H54 (cell line): ENCODE data around the gene PSMA7.

ENCODE experiments used
- DNase-seq: peaks from one replicate; pipeline ENCODE4 v3.0.0; 2011; ENCODE audit warnings: low spot score, mixed read lengths; ENCODE audit not compliant: insufficient read length
- FAIRE-seq: peaks from 3 replicates; lab custom pipeline; 2011; peaks lifted over from hg19 to GRCh38; lab: Jason Lieb, UNC
- POLR2A ChIP-seq: IDR thresholded peaks from 2 replicates; pipeline ENCODE4 v1.6.1; 2011; ENCODE audit warnings: low read depth, mild to moderate bottlenecking, low read length

Gene PSMA7

DNA sequence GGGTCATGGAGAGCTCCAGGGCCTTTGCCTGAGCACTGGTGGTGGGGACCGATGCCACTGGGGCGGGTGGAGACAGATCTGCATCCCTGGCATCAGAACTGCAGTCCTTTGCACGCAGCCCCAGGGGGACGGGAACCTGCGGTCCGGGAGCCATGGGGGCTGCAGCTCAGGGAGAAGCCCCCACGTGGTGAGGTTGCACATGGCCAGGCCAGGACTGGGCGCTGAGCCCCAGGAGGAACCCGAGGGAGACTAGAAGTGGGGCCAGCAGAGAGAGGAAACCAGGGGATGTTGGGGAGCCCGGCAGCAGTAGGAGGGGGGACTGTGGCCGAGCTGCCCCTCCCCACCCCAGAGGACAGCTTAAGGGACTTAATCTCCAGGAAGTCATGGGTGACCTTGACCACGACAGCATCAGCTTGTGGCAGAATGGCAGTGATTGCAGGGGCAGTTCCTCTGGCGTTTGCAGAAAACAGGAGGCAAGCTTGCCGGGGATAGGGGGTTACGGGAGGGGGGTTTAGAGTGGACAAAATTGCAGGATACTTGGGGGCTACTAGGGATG lies 38.9 kb downstream of the PSMA7 start:
- TF ChIP-seq POLR2A: no peak
- FAIRE-seq (no peak), DNase-seq (no peak)

DNA sequence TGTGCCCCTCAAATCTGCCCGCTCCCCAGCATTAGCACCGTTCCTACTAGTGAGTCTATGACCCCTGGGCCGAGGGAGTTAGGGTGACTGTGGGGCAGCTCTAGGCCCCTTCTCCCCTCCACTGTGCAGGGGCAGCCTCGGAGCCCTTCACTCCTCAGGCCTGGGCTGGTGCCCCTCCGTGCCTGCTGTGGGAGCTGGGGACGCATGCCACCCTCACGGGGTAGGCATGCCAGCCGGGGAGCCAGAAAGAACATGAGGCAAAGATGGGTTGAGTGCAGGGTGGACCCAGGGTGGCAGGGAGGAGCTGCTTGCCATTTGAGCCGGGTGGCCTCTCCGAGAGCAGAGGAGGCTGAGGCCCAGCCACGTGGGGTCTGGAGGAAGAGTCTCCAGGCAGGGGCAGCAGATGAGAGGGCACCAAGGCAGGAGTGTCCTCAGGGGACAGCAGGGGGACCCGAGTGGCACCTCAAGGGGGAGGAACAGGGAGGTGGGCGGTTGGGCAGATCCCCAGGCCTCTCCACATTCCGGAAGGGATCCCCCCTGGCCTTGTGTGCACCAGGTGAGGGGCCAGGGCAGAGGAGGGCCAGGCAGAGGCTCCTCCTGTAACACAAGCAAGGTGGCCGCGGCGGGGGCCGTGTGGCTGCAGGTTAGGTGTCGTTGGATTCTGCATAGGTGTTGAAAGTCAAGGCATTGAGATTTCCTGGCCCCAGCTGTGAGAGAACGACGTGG lies 39.5 kb downstream of the PSMA7 start:
- no peak for TF ChIP-seq POLR2A
- no peak for DNase-seq
- no peak for FAIRE-seq

DNA sequence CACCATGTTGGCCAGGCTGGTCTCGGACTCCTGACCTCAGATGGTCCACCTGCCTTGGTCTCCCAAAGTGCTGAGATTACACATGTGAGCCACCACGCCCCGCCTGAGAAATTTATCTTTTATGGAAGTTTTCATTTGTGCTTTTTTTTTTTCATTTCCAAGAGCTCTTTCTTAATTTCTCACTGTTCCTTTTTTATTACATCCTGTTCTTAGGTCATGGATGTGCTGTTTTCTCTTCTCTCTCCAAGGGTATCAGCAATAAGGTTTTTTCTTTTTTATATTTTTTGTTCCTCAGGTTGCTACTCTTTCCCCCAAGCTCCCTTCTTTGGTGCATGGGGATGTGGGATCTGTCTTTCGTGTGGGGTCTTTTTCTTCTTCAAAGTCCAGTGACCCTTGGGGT lies 42.1 kb downstream of the PSMA7 start:
- DNase-seq (no peak), FAIRE-seq (no peak)
- no peak for TF ChIP-seq POLR2A

DNA sequence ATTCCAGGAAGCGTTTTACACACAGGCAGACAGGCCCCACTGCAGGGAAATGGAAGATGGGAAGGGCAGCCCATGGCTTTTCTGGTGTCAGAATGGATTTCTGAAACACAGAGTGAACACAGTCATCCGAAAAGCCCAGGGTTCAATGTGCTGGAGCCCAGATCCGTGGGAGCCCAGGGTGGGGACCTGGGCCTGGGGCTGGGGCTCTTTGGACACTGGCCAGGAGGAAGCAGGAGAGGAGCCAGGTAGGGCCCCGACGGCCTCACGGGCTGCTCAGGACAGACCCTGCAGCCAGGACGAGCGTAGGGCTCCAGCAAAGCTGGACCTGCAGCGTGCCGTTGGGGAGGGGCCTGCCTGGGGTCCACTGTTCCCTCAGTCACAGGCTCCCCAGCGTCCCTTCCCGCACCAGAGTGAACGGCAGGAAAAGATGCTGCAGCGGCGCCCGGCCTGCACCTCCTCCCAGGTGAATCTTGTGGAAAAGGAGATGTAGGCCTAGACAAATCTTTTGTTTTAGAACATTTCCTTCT lies 45.2 kb downstream of the PSMA7 start:
- no peak for FAIRE-seq

DNA sequence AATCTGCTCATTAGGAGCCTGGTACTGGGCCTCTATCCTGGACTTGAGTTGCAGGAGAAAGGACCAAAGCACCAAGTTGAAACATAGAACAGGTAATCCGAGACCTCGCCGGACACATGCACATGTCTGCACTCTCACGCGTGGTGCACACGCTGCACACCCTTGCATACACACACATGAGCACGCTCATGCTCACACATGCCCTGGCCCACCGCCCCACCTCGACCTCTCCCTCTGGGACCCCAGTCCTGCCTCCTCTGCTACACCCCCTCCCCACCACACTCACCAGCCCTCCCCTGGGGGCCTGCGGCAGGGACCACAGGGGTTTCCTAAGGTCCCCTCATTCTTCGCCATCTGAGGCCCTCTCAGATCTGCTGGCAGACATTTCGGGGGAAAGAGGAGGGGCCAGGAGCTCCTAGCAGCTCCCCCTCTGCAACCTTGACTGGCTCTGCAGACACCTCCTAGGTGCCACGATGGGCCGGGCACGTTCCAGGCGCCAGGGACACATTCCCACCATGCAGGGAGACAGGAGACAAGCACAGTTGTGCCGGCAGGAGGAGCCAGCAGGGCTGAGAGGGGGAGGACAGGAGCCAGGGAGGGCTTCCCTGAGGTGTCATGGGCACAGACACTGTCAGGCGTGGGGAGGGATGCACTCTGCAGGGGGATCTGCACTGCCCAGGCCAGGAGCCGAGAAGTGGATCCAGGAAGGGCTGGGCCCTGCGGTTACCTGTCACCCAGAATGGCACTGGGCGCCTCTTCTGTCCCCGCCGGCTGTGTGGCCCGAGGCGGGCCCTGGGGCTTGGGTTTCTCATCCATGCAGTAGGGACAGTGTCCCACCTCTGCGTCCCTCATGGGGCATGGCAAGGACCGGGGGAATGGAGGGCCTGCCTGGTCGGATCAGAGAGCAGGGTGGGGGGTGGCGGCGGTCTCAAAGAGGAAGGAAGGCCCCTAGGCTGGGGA lies 46.5 kb downstream of the PSMA7 start:
- TF ChIP-seq POLR2A: no peak
- no peak for FAIRE-seq

More for the DNA sequence above, 45.2 kb downstream of the PSMA7 start:
- DNase-seq: no peak
- TF ChIP-seq POLR2A: no peak

DNA sequence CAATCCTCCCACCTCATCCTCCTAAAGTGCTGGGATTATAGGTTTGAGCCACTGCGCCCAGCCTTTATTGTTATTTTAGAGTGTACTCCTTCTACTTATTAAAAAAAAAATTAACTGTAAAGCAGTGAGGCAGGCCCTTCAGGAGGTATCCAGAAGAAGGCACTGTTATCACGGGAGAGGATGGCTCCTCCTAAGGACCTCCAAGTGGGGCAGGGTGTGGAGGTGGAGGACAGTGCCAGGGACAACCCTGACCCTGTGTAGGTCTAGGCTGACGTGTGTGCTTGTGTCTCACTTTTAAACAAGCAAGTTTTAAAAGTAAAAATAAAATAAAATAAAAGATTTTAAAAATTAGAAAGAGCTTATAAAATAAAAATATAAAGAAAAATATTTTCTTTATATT lies 53.8 kb downstream of the PSMA7 start:
- TF ChIP-seq POLR2A: no peak
- FAIRE-seq: no peak
- DNase-seq: no peak

More for the DNA sequence above, 46.5 kb downstream of the PSMA7 start:
- DNase-seq: no peak

DNA sequence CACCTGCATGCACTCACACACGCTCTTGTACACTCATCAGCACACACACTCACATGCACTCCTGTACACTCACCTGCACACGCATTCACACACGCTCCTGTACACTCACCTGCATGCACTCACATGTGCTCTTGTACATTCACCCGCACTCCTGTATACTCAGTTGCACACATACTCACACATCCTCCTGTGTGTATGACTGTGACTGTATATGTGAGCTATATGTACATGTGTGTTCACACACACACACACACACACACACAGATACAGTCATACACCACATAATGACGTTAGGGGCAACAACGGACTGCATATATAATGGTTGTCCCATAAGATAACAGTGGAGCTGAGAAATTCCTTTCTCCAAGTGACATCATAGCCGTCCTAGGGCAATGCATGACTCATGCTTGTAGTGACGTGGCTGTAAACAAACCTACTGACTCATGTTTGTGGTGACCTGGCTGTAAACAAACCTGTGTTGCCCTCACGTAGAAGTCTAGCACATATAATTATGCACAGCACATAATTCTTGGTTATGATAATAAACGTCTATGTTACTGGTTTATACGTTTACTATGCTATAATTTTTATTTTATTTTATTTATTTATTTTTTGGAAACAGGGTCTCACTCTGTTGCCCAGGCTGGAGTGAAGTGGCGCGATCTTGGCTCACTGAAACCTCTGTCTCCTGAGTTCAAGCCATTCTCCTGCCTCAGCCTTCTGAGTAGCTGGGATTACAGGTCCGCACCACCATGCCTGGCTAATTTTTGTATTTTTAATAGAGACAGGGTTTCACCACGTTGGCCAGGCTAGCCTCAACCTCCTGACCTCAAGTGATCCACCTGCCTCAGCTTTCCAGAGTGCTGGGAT lies 54.7 kb downstream of the PSMA7 start:
- FAIRE-seq (no peak), DNase-seq (peak; percentile 62)
- TF ChIP-seq POLR2A: no peak

DNA sequence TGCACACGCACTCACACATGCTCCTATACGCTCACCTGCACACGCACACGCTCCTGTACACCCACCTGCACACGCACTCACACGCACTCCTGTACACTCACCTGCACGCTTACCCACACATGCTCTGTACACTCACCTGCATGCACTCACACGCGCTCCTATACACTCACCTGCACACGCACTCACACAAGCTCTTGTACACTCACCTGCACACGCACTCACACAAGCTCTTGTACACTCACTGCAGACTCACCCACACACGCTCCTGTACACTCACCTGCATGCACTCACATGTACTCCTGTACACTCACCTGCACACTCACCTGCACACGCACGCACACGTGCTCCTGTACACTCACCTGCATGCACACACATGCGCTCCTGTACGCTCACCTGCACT lies 55.6 kb downstream of the PSMA7 start:
- DNase-seq (no peak), FAIRE-seq (no peak)
- TF ChIP-seq POLR2A: no peak

DNA sequence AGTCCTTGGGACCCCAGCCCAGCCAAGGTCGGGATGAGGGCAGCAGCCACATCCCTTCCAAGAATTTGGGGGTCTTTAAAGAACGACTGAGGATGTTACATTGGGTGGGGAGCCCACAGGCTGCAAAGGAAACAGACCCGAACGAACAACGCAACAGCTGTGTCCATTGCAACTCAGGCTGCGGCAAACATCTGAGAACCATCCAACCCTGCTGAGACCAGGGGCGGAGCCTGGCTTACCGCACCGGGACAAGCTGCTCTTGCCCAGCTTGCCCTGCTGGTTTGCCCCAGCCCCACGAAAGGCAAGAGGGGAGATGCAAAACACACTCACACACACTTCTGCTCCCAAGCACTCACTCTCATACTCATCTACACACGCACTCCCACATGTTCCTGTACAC lies 56.0 kb downstream of the PSMA7 start:
- no peak for TF ChIP-seq POLR2A
- FAIRE-seq (no peak), DNase-seq (no peak)
